ENCODE measurements around the gene AZI2.

GRCh38 chr3:28348265-28348628 lies 377 bp downstream of the AZI2 start:
- TF ChIP-seq SIN3A (IDR thresholded peaks at IDR 0.05; ENCODE audit: low read depth): no peak
- TF ChIP-seq, protein P1, sequence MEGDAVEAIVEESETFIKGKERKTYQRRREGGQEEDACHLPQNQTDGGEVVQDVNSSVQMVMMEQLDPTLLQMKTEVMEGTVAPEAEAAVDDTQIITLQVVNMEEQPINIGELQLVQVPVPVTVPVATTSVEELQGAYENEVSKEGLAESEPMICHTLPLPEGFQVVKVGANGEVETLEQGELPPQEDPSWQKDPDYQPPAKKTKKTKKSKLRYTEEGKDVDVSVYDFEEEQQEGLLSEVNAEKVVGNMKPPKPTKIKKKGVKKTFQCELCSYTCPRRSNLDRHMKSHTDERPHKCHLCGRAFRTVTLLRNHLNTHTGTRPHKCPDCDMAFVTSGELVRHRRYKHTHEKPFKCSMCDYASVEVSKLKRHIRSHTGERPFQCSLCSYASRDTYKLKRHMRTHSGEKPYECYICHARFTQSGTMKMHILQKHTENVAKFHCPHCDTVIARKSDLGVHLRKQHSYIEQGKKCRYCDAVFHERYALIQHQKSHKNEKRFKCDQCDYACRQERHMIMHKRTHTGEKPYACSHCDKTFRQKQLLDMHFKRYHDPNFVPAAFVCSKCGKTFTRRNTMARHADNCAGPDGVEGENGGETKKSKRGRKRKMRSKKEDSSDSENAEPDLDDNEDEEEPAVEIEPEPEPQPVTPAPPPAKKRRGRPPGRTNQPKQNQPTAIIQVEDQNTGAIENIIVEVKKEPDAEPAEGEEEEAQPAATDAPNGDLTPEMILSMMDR (IDR thresholded peaks at IDR 0.05 in 2 of 3, conservative IDR thresholded peaks at IDR 0.05 in 1 of 3; ENCODE audit: borderline replicate concordance in 1 of 3, insufficient read depth in 1 of 3, low read depth in 2 of 3, low read length in 2 of 3): no peak
- TF ChIP-seq CEBPB (IDR thresholded peaks at IDR 0.05; ENCODE audit: low read depth): no peak
- no peak for TF ChIP-seq ZFX (IDR thresholded peaks at IDR 0.05)
- TF ChIP-seq EZH2 (IDR thresholded peaks at IDR 0.05): no peak
- TF ChIP-seq, protein P2, sequence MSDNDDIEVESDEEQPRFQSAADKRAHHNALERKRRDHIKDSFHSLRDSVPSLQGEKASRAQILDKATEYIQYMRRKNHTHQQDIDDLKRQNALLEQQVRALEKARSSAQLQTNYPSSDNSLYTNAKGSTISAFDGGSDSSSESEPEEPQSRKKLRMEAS (IDR thresholded peaks at IDR 0.05): no peak
- no peak for TF ChIP-seq POLR2A (IDR thresholded peaks at IDR 0.05; ENCODE audit: borderline replicate concordance, extremely low read depth, insufficient read depth, insufficient read length)
- TF ChIP-seq, protein P3, sequence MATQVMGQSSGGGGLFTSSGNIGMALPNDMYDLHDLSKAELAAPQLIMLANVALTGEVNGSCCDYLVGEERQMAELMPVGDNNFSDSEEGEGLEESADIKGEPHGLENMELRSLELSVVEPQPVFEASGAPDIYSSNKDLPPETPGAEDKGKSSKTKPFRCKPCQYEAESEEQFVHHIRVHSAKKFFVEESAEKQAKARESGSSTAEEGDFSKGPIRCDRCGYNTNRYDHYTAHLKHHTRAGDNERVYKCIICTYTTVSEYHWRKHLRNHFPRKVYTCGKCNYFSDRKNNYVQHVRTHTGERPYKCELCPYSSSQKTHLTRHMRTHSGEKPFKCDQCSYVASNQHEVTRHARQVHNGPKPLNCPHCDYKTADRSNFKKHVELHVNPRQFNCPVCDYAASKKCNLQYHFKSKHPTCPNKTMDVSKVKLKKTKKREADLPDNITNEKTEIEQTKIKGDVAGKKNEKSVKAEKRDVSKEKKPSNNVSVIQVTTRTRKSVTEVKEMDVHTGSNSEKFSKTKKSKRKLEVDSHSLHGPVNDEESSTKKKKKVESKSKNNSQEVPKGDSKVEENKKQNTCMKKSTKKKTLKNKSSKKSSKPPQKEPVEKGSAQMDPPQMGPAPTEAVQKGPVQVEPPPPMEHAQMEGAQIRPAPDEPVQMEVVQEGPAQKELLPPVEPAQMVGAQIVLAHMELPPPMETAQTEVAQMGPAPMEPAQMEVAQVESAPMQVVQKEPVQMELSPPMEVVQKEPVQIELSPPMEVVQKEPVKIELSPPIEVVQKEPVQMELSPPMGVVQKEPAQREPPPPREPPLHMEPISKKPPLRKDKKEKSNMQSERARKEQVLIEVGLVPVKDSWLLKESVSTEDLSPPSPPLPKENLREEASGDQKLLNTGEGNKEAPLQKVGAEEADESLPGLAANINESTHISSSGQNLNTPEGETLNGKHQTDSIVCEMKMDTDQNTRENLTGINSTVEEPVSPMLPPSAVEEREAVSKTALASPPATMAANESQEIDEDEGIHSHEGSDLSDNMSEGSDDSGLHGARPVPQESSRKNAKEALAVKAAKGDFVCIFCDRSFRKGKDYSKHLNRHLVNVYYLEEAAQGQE (IDR thresholded peaks at IDR 0.05; ENCODE audit: low read depth): no peak
- TF ChIP-seq EZH2phosphoT487 (IDR thresholded peaks at IDR 0.05; ENCODE audit: borderline replicate concordance): no peak
- no peak for TF ChIP-seq SRF (IDR thresholded peaks at IDR 0.05; ENCODE audit: low read depth)
- TF ChIP-seq FOSL1 (IDR thresholded peaks at IDR 0.05; ENCODE audit: low read depth): no peak
- TF ChIP-seq POLR2AphosphoS5 (IDR thresholded peaks at IDR 0.05; ENCODE audit: low read depth, low read length): no peak
